ENCODE results near the gene CYP2S1.

GRCh38 chr19:41174297-41174928 lies 18.6 kb upstream of the CYP2S1 start:
- TF ChIP-seq CTCF (IDR thresholded peaks at IDR 0.05 in 8 of 11, conservative IDR thresholded peaks at IDR 0.05 in 3 of 11) = no peak
- TF ChIP-seq POLR2AphosphoS5 (IDR thresholded peaks at IDR 0.05) = no peak
- TF ChIP-seq POLR2A (IDR thresholded peaks at IDR 0.05) = no peak
